WI38 (cell line): ENCODE data around the gene HSD11B2.
A peak's percentile ranks its signal among the peaks of the same experiment; 100 is the strongest.

Source experiments
- H3K4me3 ChIP-seq: 2 replicates; pipeline ENCODE4 v1.5.1; 2011; ENCODE audit warnings: low read depth, mild to moderate bottlenecking, control low read depth, low read length
- CTCF ChIP-seq: IDR thresholded peaks from 2 replicates; pipeline ENCODE4 v1.5.1; 2012; ENCODE audit warnings: low read depth, mild to moderate bottlenecking, control low read depth, low read length

HSD11B2 gene

GRCh38 chr16:67445913-67446907, 15.3 kb downstream of the HSD11B2 start:
- H3K4me3 ChIP-seq, result no peak overlapping the region
- no peak for TF ChIP-seq CTCF

- no peak for TF ChIP-seq CTCF
These were observed 16.1 kb downstream of the HSD11B2 start for GRCh38 chr16:67446968-67447507.

GRCh38 chr16:67447508-67448076, 16.7 kb downstream of the HSD11B2 start:
- H3K4me3 ChIP-seq, result no peak overlapping the region
- TF ChIP-seq CTCF, result peak; percentile 52

More at GRCh38 chr16:67446968-67447507, 16.1 kb downstream of the HSD11B2 start:
- no peak overlapping the region for H3K4me3 ChIP-seq

- TF ChIP-seq CTCF, result no peak
These were observed 17.7 kb downstream of the HSD11B2 start for GRCh38 chr16:67448580-67448979.

GRCh38 chr16:67449336-67449735, 18.4 kb downstream of the HSD11B2 start:
- no peak for TF ChIP-seq CTCF
- H3K4me3 ChIP-seq, result no peak overlapping the region

More at GRCh38 chr16:67448580-67448979, 17.7 kb downstream of the HSD11B2 start:
- H3K4me3 ChIP-seq, result no peak overlapping the region

GRCh38 chr16:67449739-67450138, 18.8 kb downstream of the HSD11B2 start:
- no peak for TF ChIP-seq CTCF

More at GRCh38 chr16:67449739-67450138, 18.8 kb downstream of the HSD11B2 start:
- H3K4me3 ChIP-seq, result no peak overlapping the region
